Head of caudate nucleus (tissue), 42 donors: Measurements from ENCODE around the gene CFAP251.

Experiments
- DNase-seq, 42 donors: peaks; one replicate each; pipeline versions ENCODE4 v3.0.0 to v3.0.0-alpha.2; 2020 to 2021; ENCODE audit warnings: mixed read lengths in 7 of 42
- intact Hi-C: fragments of 100-400 bp; cut with DNase I; formaldehyde crosslinking; loops from one replicate; pipeline ENCODE4 v1.15.0; 2022

The CFAP251 gene

GRCh38 chr12:121934309-121934664 is 15.9 kb downstream of the CFAP251 start:
- DNase-seq = no peak
- intact Hi-C loops = no loop called here

- intact Hi-C loops = no loop called here
- DNase-seq = no peak
These were observed 19.3 kb downstream of the CFAP251 start for GRCh38 chr12:121937654-121938053.

GRCh38 chr12:121939186-121939585 is 20.8 kb downstream of the CFAP251 start:
- DNase-seq = peak in 4 of 42 donors; percentile 13 to 32 (median 18)
- intact Hi-C loops = no loop called here

- intact Hi-C loops = no loop called here
These were observed 21.8 kb downstream of the CFAP251 start for GRCh38 chr12:121939992-121940766.

GRCh38 chr12:121942145-121942718 is 23.8 kb downstream of the CFAP251 start:
- no peak for DNase-seq

More at GRCh38 chr12:121939992-121940766, 21.8 kb downstream of the CFAP251 start:
- no peak for DNase-seq

GRCh38 chr12:121943926-121944325 is 25.5 kb downstream of the CFAP251 start:
- no peak for DNase-seq
- intact Hi-C loops = no loop called here

More at GRCh38 chr12:121942145-121942718, 23.8 kb downstream of the CFAP251 start:
- intact Hi-C loops = no loop called here

GRCh38 chr12:121946313-121947025 is 28.1 kb downstream of the CFAP251 start:
- no peak for DNase-seq
- intact Hi-C loops = no loop called here

- peak in 1 of 42 donors; percentile 3 for DNase-seq
- intact Hi-C loops = no loop called here
These were observed 29.6 kb downstream of the CFAP251 start for GRCh38 chr12:121947981-121948380.

- DNase-seq = no peak
- intact Hi-C loops = no loop called here
These were observed 31.4 kb downstream of the CFAP251 start for GRCh38 chr12:121949648-121950397.

GRCh38 chr12:121953117-121953692 is 34.8 kb downstream of the CFAP251 start:
- no peak for DNase-seq
- intact Hi-C loops = no loop called here

GRCh38 chr12:121953695-121954094 is 35.3 kb downstream of the CFAP251 start:
- intact Hi-C loops = no loop called here

GRCh38 chr12:121955258-121956237 is 37.2 kb downstream of the CFAP251 start:
- peak in 7 of 42 donors; percentile 10 to 49 (median 23) for DNase-seq
- intact Hi-C loops = no loop called here

More at GRCh38 chr12:121953695-121954094, 35.3 kb downstream of the CFAP251 start:
- no peak for DNase-seq

GRCh38 chr12:121957861-121958515 is 39.6 kb downstream of the CFAP251 start:
- intact Hi-C loops = no loop called here
- no peak for DNase-seq

GRCh38 chr12:121958541-121959240 is 40.3 kb downstream of the CFAP251 start:
- peak in 1 of 42 donors; percentile 12 for DNase-seq
- intact Hi-C loops = no loop called here

- intact Hi-C loops = no loop called here
These were observed 42.1 kb downstream of the CFAP251 start for GRCh38 chr12:121960541-121960940.

GRCh38 chr12:121961195-121961879 is 42.9 kb downstream of the CFAP251 start:
- DNase-seq = no peak
- intact Hi-C loops = no loop called here

More at GRCh38 chr12:121960541-121960940, 42.1 kb downstream of the CFAP251 start:
- no peak for DNase-seq
